Fibroblast of lung (primary cell): ENCODE data around the gene NCOA1.

Source experiments
- EZH2 ChIP-seq: IDR thresholded peaks from 2 replicates; pipeline ENCODE4 v1.5.1; 2012; ENCODE audit warnings: low read length, control low read depth, mild to moderate bottlenecking; ENCODE audit errors: missing control alignments
- TF ChIP-seq, protein P1 (sequence below), 2 donors: IDR thresholded peaks in 1 of 2; conservative IDR thresholded peaks in 1 of 2; 1 replicate in 1 of 2; 2 replicates in 1 of 2; pipeline ENCODE4 v1.5.1; 2011 to 2012; ENCODE audit warnings: low read length in 2 of 2, control low read depth in 1 of 2, inconsistent platforms in 1 of 2, low read depth in 1 of 2, mild to moderate bottlenecking in 1 of 2

DNA sequence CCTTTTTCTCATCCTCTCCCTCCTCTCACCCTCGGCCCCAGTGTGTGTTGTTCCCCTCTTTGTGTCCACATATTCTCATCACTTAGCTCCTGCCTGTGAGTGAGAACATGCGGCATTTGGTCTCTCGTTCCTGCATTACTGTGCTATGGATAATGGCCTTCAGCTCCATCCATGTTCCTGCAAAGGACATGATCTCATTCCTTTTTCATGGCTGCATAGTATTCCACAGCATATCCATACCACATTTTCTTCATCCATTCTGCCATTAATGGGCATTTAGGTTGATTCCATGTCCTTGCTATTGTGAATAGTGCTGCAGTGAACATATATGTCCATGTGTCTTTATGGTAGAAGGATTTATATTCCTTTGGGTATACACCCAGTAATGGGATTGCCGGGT lies 10.8 kb upstream of the NCOA1 start:
- TF ChIP-seq, protein P1, sequence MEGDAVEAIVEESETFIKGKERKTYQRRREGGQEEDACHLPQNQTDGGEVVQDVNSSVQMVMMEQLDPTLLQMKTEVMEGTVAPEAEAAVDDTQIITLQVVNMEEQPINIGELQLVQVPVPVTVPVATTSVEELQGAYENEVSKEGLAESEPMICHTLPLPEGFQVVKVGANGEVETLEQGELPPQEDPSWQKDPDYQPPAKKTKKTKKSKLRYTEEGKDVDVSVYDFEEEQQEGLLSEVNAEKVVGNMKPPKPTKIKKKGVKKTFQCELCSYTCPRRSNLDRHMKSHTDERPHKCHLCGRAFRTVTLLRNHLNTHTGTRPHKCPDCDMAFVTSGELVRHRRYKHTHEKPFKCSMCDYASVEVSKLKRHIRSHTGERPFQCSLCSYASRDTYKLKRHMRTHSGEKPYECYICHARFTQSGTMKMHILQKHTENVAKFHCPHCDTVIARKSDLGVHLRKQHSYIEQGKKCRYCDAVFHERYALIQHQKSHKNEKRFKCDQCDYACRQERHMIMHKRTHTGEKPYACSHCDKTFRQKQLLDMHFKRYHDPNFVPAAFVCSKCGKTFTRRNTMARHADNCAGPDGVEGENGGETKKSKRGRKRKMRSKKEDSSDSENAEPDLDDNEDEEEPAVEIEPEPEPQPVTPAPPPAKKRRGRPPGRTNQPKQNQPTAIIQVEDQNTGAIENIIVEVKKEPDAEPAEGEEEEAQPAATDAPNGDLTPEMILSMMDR (conservative IDR thresholded peaks at IDR 0.05 in 1 of 2, IDR thresholded peaks at IDR 0.05 in 1 of 2; ENCODE audit: low read depth in 1 of 2, low read length in 2 of 2) = no peak
- no peak for TF ChIP-seq EZH2
